Upper lobe of left lung (tissue), 6 donors: ENCODE data around the gene STEEP1. TPM values are rescaled to one million over a fixed set of nuclear protein-coding genes. Genes with fewer than 3 reads are reported as not detected.
"Not testable (repeated sequence)": the region's sequence is repeated elsewhere in the genome, so short reads cannot be mapped to it uniquely, and the experiment has no call there.

Source experiments
- ATAC-seq, 2 donors: fragments of 200-7000 bp; cut with Tn5 transposase; one replicate each; pipeline ENCODE4 v1.9.1; 2022; ENCODE audit warnings: mild to moderate bottlenecking in 2 of 2, moderate library complexity in 2 of 2; ENCODE audit not compliant: low FRiP score in 2 of 2
- DNase-seq, 2 donors: peaks; one replicate each; pipeline ENCODE4 v3.0.0-alpha.2; 2019 to 2020
- H3K27ac ChIP-seq, 4 donors: fragments of 200-600 bp; sonication (generic); one replicate each; pipeline ENCODE4 v1.5.1; 2016 to 2019
- H3K27me3 ChIP-seq, 4 donors: fragments of 200-600 bp; sonication (generic); one replicate each; pipeline ENCODE4 v1.5.1; 2017 to 2019
- H3K36me3 ChIP-seq, 4 donors: fragments of 200-600 bp; sonication (generic); one replicate each; pipeline ENCODE4 v1.5.1; 2016 to 2019
- H3K4me1 ChIP-seq, 4 donors: fragments of 200-600 bp; sonication (generic); one replicate each; pipeline ENCODE4 v1.5.1; 2018 to 2019
- H3K4me3 ChIP-seq, 4 donors: fragments of 200-600 bp; sonication (generic); one replicate each; pipeline ENCODE4 v1.5.1; 2017 to 2019; ENCODE audit warnings: mild to moderate bottlenecking in 2 of 4, moderate library complexity in 1 of 4
- H3K9me3 ChIP-seq, 4 donors: fragments of 200-600 bp; sonication (generic); one replicate each; pipeline ENCODE4 v1.5.1; 2018 to 2019
- CTCF ChIP-seq, 6 experiments: fragments of 450-650 bp in 4 of 6; fragments of 200-600 bp in 2 of 6; sonication (generic) in 2 of 6; IDR thresholded peaks; one replicate each; pipeline ENCODE4 v1.5.1; 2016 to 2019; ENCODE audit warnings: antibody characterized with exemption in 6 of 6
- EP300 ChIP-seq, 4 donors: sonication (generic); formaldehyde crosslinking; IDR thresholded peaks; one replicate each; pipeline ENCODE4 v1.5.1; 2017; ENCODE audit warnings: antibody characterized with exemption in 4 of 4, control low read depth in 2 of 4
- POLR2A ChIP-seq, 4 donors: fragments of 450-650 bp; IDR thresholded peaks; one replicate each; pipeline ENCODE4 v1.5.1; 2016 to 2017; ENCODE audit warnings: antibody characterized with exemption in 4 of 4, mild to moderate bottlenecking in 2 of 4
- POLR2AphosphoS5 ChIP-seq, 2 donors: sonication (generic); formaldehyde crosslinking; IDR thresholded peaks; one replicate each; pipeline ENCODE4 v1.5.1; 2017; ENCODE audit warnings: antibody characterized with exemption in 2 of 2
- WGBS, 2 donors: methylation state at CpG; one replicate each; pipeline ENCODE4 v1.1.5; 2017 to 2018; 5-methylcytosine and 5-hydroxymethylcytosine counted together
- total RNA-seq, 6 donors: library from RNA; depleted of rRNA in 4 of 6; stranded (reverse); fragments of >200 nt in 4 of 6; gene quantifications; one replicate each; pipeline versions ENCODE4 v1.1.0 to v1.2.1, GENCODE V29; 2016 to 2021
- donor health status: DM: no; HTN: no; CAD: no; lungs with moderate emphysema.
- donor health status: DM: no; HTN: yes; CAD: no; lungs with severe emphysema.

STEEP1 gene
- total RNA-seq, 6 donors from 2014 or later = 22.1 to 55.5 (median 26.8) TPM

GRCh38 chrX:119495734-119496726 lies 69.2 kb downstream of the STEEP1 start:
- H3K4me1 ChIP-seq = peaks cover 0 to 6% (median 2%) of the 10 kb centered on the region in 4 donors
- DNase-seq = no peak
- ATAC-seq = no peak
- WGBS, 2 donors = 59% methylated on average over 10 of the region's 10 CpGs; no CpG with 5 or more reads in 1 of the 2 donors
- TF ChIP-seq CTCF (IDR thresholded peaks at IDR 0.05) = no peak
- TF ChIP-seq POLR2AphosphoS5 (IDR thresholded peaks at IDR 0.05) = no peak
- no peak for TF ChIP-seq EP300 (IDR thresholded peaks at IDR 0.05)
- TF ChIP-seq POLR2A (IDR thresholded peaks at IDR 0.05) = no peak
- no peaks in the 10 kb centered on the region for H3K36me3 ChIP-seq
- H3K4me3 ChIP-seq = no peak overlapping the region
- H3K9me3 ChIP-seq = no peaks in the 10 kb centered on the region
- H3K27ac ChIP-seq = peak overlapping the region in 1 of 4 donors; percentile 3
- H3K27me3 ChIP-seq = no peaks in the 10 kb centered on the region

GRCh38 chrX:119493851-119494495 lies 71.2 kb downstream of the STEEP1 start:
- WGBS, 2 donors = 70 to 89% methylated on average over 6 to 10 of the region's 10 CpGs
- H3K36me3 ChIP-seq, H3K4me1 ChIP-seq, H3K27me3 ChIP-seq, H3K9me3 ChIP-seq, ATAC-seq, H3K4me3 ChIP-seq: not testable (repeated sequence)
- peak overlapping the region in 3 of 4 donors; percentile 25 to 56 (median 54) for H3K27ac ChIP-seq
- DNase-seq = peak in 1 of 2 donors; percentile 68

- DNase-seq (no peak), ATAC-seq (no peak)
- no peak for TF ChIP-seq CTCF (IDR thresholded peaks at IDR 0.05)
- Histone ChIP-seq H3K27me3 (no peaks in the 10 kb centered on the region), H3K9me3 (no peaks in the 10 kb centered on the region), H3K27ac (no peak overlapping the region), H3K4me1 (peaks cover 0 to 6% (median 2%) of the 10 kb centered on the region in 4 donors), H3K4me3 (no peak overlapping the region), H3K36me3 (no peaks in the 10 kb centered on the region)
- WGBS, 2 donors = 72 to 100% methylated on average over 1 to 2 of the region's 2 CpGs
Observed at GRCh38 chrX:119492463-119492862, 72.7 kb downstream of the STEEP1 start.

- Histone ChIP-seq H3K4me3 (no peak overlapping the region), H3K36me3 (no peaks in the 10 kb centered on the region), H3K27ac (no peak overlapping the region), H3K4me1 (peaks cover 0 to 3% (median 0%) of the 10 kb centered on the region in 4 donors), H3K27me3 (no peaks in the 10 kb centered on the region), H3K9me3 (no peaks in the 10 kb centered on the region)
- DNase-seq (no peak), ATAC-seq (no peak)
- WGBS, 2 donors = 70 to 88% methylated on average over 13 of the region's 13 CpGs
- TF ChIP-seq POLR2AphosphoS5 (IDR thresholded peaks at IDR 0.05) (no peak), CTCF (IDR thresholded peaks at IDR 0.05) (no peak), POLR2A (IDR thresholded peaks at IDR 0.05) (no peak), EP300 (IDR thresholded peaks at IDR 0.05) (no peak)
Observed at GRCh38 chrX:119489212-119490074, 75.8 kb downstream of the STEEP1 start.

- peak in 5 of 6 experiments; percentile 45 to 55 (median 50) for TF ChIP-seq CTCF (IDR thresholded peaks at IDR 0.05)
- no peak for TF ChIP-seq POLR2A (IDR thresholded peaks at IDR 0.05)
- H3K27ac ChIP-seq = no peak overlapping the region
- ATAC-seq (peak; percentile 56 to 59), DNase-seq (peak in 1 of 2 donors; percentile 52)
- H3K36me3 ChIP-seq = no peaks in the 10 kb centered on the region
- no peaks in the 10 kb centered on the region for H3K9me3 ChIP-seq
- WGBS, 2 donors = 9 to 29% methylated on average over 8 of the region's 8 CpGs
- no peaks in the 10 kb centered on the region for H3K27me3 ChIP-seq
- no peak overlapping the region for H3K4me3 ChIP-seq
- H3K4me1 ChIP-seq = no peaks in the 10 kb centered on the region
Observed at GRCh38 chrX:119488749-119489148, 76.5 kb downstream of the STEEP1 start.
